ENCODE data around the gene IFT27.
A peak's percentile ranks its signal among the peaks of the same experiment; 100 is the strongest.

The IFT27 gene

DNA sequence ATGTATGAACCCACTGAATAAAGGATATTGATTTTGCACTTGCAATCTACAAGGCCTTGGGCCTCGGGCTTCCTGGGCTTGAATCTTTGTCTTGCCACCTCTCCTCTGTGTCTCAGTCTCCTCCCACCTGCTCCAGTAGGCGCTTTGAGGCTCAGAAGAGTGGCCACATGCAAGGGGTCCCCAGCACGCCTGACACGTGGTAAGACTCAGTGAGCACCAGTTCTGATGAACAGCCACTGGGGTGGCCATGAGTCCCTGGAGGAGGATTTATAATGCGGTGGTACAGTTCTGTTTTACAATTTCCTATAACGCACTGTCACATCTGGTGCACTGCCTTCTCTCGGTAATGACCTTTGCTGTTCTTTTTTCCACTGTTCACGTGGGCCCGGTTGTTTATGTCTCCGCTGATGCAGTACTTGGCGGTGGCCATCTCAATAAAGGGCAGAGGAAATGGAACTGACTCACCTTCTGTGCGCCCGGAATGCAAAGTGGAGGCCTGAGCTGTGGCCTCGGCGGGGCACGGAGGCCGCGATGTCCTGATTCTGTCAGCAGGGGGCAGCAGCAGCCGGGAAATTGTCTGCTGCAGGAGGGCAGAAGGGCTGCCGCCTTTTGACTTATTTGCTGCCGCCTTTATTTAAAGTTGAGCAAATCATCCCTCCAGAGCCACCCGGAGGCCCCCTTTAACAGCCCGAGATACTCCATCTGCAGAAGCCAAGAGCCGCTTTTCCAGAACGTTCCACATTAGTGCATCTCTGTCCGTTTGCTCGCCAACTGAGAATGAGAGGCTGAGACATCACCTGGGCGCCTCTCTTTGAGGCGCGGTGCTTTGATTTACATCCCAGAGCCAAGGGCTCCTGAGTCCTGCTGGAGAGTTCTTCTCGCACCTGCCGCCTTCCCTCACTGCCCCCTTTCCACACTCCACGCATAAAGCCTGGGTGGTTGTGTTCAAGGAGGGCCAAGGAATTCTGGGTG lies 6.0 kb upstream of the IFT27 start:
- no peak overlapping the region for H3K4me3 ChIP-seq (replicated peaks; ENCODE audit: low read depth, low read length)
- H3K27me3 ChIP-seq (replicated peaks; ENCODE audit: control insufficient read depth, insufficient read depth, low read length), result no peaks in the 10 kb centered on the region; the same call in none of the 2 replicates
- peak; percentile 86 for DNase-seq (ENCODE audit: extremely low read depth, insufficient read length)
- H3K36me3 ChIP-seq (ENCODE audit: control insufficient read depth, insufficient read depth, low read length), result no peaks in the 10 kb centered on the region
- TF ChIP-seq, protein P1, sequence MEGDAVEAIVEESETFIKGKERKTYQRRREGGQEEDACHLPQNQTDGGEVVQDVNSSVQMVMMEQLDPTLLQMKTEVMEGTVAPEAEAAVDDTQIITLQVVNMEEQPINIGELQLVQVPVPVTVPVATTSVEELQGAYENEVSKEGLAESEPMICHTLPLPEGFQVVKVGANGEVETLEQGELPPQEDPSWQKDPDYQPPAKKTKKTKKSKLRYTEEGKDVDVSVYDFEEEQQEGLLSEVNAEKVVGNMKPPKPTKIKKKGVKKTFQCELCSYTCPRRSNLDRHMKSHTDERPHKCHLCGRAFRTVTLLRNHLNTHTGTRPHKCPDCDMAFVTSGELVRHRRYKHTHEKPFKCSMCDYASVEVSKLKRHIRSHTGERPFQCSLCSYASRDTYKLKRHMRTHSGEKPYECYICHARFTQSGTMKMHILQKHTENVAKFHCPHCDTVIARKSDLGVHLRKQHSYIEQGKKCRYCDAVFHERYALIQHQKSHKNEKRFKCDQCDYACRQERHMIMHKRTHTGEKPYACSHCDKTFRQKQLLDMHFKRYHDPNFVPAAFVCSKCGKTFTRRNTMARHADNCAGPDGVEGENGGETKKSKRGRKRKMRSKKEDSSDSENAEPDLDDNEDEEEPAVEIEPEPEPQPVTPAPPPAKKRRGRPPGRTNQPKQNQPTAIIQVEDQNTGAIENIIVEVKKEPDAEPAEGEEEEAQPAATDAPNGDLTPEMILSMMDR (IDR thresholded peaks at IDR 0.05; ENCODE audit: insufficient read depth, low read length, poor library complexity, severe bottlenecking), result peak; percentile 94

DNA sequence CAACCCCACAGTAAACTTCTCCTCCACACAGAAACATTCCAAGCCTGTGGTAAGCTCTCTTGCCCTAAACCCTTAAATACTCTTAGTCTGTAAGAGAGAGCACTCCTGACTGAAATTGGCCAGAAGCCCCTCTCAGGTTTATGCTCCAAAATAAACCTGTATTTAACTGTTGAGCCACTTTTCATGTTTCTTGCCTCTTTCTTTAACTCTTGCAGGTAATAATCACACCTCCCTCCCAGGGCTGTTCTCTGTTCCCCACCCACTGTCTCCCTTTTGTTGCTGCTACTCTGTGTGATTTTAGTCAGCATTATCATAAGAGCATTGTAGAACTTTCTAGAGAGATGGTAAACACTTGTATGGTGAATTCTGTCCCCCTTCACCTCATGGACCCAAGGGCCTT lies 2.1 kb upstream of the IFT27 start:
- Histone ChIP-seq H3K27me3 (replicated peaks; ENCODE audit: control insufficient read depth, insufficient read depth, low read length) (no peaks in the 10 kb centered on the region), H3K4me3 (replicated peaks; ENCODE audit: low read depth, low read length) (no peak overlapping the region)
- TF ChIP-seq, protein P1 (IDR thresholded peaks at IDR 0.05; ENCODE audit: insufficient read depth, low read length, poor library complexity, severe bottlenecking), result no peak

DNA sequence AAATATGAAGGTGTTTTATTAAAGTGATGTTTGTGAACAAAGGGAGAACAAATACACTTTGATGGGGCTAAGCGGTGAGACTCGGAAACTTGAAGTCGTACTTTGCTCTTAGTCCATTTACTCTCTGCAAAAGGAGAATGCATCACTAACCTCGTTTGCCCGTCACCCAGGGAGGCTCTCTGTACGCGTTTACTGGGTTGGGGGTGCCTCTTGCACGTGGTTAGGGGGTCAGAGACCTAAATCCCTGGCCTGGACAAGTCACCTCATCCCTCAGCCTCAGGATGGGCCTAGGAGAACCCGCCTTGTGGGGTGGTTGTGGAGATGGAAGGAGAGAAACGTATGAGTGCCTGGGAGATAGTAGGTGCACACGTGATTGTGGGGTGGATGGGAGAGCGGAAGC lies 803 bp upstream of the IFT27 start:
- Histone ChIP-seq H3K36me3 (ENCODE audit: control insufficient read depth, insufficient read depth, low read length) (no peaks in the 10 kb centered on the region; the same call in 1 of the 2 replicates), H3K27me3 (replicated peaks; ENCODE audit: control insufficient read depth, insufficient read depth, low read length) (no peaks in the 10 kb centered on the region), H3K4me3 (replicated peaks; ENCODE audit: low read depth, low read length) (no peak overlapping the region; the same call in 1 of the 2 replicates)
- TF ChIP-seq, protein P1 (IDR thresholded peaks at IDR 0.05; ENCODE audit: insufficient read depth, low read length, poor library complexity, severe bottlenecking), result no peak
- no peak for DNase-seq (ENCODE audit: extremely low read depth, insufficient read length)

More for the DNA sequence above, 2.1 kb upstream of the IFT27 start:
- no peak for DNase-seq (ENCODE audit: extremely low read depth, insufficient read length)
- H3K36me3 ChIP-seq (ENCODE audit: control insufficient read depth, insufficient read depth, low read length), result no peaks in the 10 kb centered on the region

GRCh38 chr22:36775586-36775963 lies 344 bp downstream of the IFT27 start:
- no peak for DNase-seq (ENCODE audit: extremely low read depth, insufficient read length)
- TF ChIP-seq, protein P1 (IDR thresholded peaks at IDR 0.05; ENCODE audit: insufficient read depth, low read length, poor library complexity, severe bottlenecking), result no peak
- Histone ChIP-seq H3K4me3 (replicated peaks; ENCODE audit: low read depth, low read length) (peak overlapping the region; percentile 90), H3K27me3 (replicated peaks; ENCODE audit: control insufficient read depth, insufficient read depth, low read length) (no peaks in the 10 kb centered on the region), H3K36me3 (ENCODE audit: control insufficient read depth, insufficient read depth, low read length) (no peaks in the 10 kb centered on the region; the same call in 1 of the 2 replicates)

GRCh38 chr22:36773935-36774334 lies 2.0 kb downstream of the IFT27 start:
- Histone ChIP-seq H3K4me3 (replicated peaks; ENCODE audit: low read depth, low read length) (no peak overlapping the region), H3K27me3 (replicated peaks; ENCODE audit: control insufficient read depth, insufficient read depth, low read length) (no peaks in the 10 kb centered on the region), H3K36me3 (ENCODE audit: control insufficient read depth, insufficient read depth, low read length) (no peaks in the 10 kb centered on the region; the same call in 1 of the 2 replicates)
- TF ChIP-seq, protein P1 (IDR thresholded peaks at IDR 0.05; ENCODE audit: insufficient read depth, low read length, poor library complexity, severe bottlenecking), result peak; percentile 18
- DNase-seq (ENCODE audit: extremely low read depth, insufficient read length), result no peak

All from GM06990 (cell line).